Breast epithelium (tissue), 3 donors: ENCODE data around the gene TRIM27.

Experiments used
- CTCF ChIP-seq, 3 donors: fragments of 450-650 bp; IDR thresholded peaks; one replicate each; pipeline ENCODE4 v1.5.1; 2016 to 2017; ENCODE audit warnings: antibody characterized with exemption in 3 of 3, mild to moderate bottlenecking in 3 of 3, moderate library complexity in 3 of 3
- POLR2A ChIP-seq: fragments of 450-650 bp; IDR thresholded peaks from one replicate; pipeline ENCODE4 v1.6.1; 2016; ENCODE audit warnings: antibody characterized with exemption, mild to moderate bottlenecking, moderate library complexity

GRCh38 chr6:28880519-28880893 lies 43.3 kb downstream of the TRIM27 start:
- TF ChIP-seq POLR2A (no peak), CTCF (IDR thresholded peaks at IDR 0.05) (no peak)
